Measurements from ENCODE around the gene NAA50. TPM values are rescaled to one million over a fixed set of nuclear protein-coding genes. Genes with fewer than 3 reads are reported as not detected.

NAA50 gene
- total RNA-seq, 1 donor from 2014 or later: 208 TPM

- no peaks in the 10 kb centered on the region for H3F3A ChIP-seq (ENCODE audit: low read depth)
- no peak overlapping the region for H3K27ac ChIP-seq
- no peaks in the 10 kb centered on the region for H3K36me3 ChIP-seq
- no peak overlapping the region for H3K4me2 ChIP-seq
- no peak overlapping the region for H3K4me3 Mint-ChIP-seq
- H3K4me3 ChIP-seq: no peak overlapping the region
- no peaks in the 10 kb centered on the region for H3K27me3 ChIP-seq
- H3K4me1 Mint-ChIP-seq: peaks cover 5% of the 10 kb centered on the region
- H3K9ac ChIP-seq: no peak overlapping the region
- no peaks in the 10 kb centered on the region for H3K36me3 Mint-ChIP-seq
- DNase-seq (ENCODE audit: low spot score): no peak
- H2AFZ ChIP-seq (replicated peaks): no peak overlapping the region
- peaks cover 7% of the 10 kb centered on the region for H3K79me2 ChIP-seq (ENCODE audit: low read depth)
- no peaks in the 10 kb centered on the region for H3K27me3 Mint-ChIP-seq (ENCODE audit: insufficient read depth, low read depth)
- H3K4me1 ChIP-seq: no peaks in the 10 kb centered on the region
- H3K27ac Mint-ChIP-seq: peak overlapping the region; percentile 39
- H3K9me3 Mint-ChIP-seq: no peaks in the 10 kb centered on the region
- no peak for TF ChIP-seq EZH2phosphoT487 (IDR thresholded peaks at IDR 0.05)
- no peak for TF ChIP-seq EZH2 (IDR thresholded peaks at IDR 0.05)
- TF ChIP-seq CTCF (IDR thresholded peaks at IDR 0.05): no peak
- H3K9me3 ChIP-seq (ENCODE audit: low read depth): no peaks in the 10 kb centered on the region
- no peaks in the 10 kb centered on the region for H4K20me1 ChIP-seq (ENCODE audit: low read depth)
Observed at GRCh38 chr3:113771993-113772392, 25.9 kb upstream of the NAA50 start.

DNA sequence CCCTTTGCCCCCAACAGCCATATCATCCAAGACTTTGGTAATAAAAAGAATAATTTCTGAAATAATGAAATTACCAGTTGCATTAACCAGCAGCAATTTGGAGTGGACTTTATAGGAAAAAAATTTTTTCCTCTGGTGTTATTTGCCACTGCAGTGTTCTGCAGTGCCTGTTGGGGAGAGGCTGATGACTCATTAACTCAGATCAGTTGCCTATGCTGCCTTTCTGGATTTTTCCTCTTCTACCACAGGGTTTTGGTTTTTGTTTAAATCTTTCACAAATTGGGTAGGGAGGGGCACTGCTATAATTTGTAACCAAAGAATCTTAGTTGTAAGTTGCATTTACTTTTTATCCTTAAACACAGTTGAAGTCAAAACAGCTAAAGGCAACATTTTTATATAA lies 23.5 kb upstream of the NAA50 start:
- no peaks in the 10 kb centered on the region for H3F3A ChIP-seq (ENCODE audit: low read depth)
- no peak overlapping the region for H3K27ac Mint-ChIP-seq
- no peak overlapping the region for H2AFZ ChIP-seq (replicated peaks)
- H3K27me3 Mint-ChIP-seq (ENCODE audit: insufficient read depth, low read depth): no peaks in the 10 kb centered on the region
- no peaks in the 10 kb centered on the region for H3K4me1 ChIP-seq
- TF ChIP-seq CTCF (IDR thresholded peaks at IDR 0.05): no peak
- no peak for TF ChIP-seq EZH2 (IDR thresholded peaks at IDR 0.05)
- TF ChIP-seq EZH2phosphoT487 (IDR thresholded peaks at IDR 0.05): no peak
- H3K79me2 ChIP-seq (ENCODE audit: low read depth): peaks cover 4% of the 10 kb centered on the region
- no peaks in the 10 kb centered on the region for H3K36me3 Mint-ChIP-seq
- peaks cover 5% of the 10 kb centered on the region for H3K4me1 Mint-ChIP-seq
- no peaks in the 10 kb centered on the region for H3K36me3 ChIP-seq
- no peak overlapping the region for H3K27ac ChIP-seq
- H3K9ac ChIP-seq: no peak overlapping the region
- no peak overlapping the region for H3K4me2 ChIP-seq
- no peaks in the 10 kb centered on the region for H3K9me3 ChIP-seq (ENCODE audit: low read depth)
- H4K20me1 ChIP-seq (ENCODE audit: low read depth): peaks cover 5% of the 10 kb centered on the region
- H3K9me3 Mint-ChIP-seq: no peaks in the 10 kb centered on the region
- H3K27me3 ChIP-seq: no peaks in the 10 kb centered on the region
- H3K4me3 Mint-ChIP-seq: no peak overlapping the region
- DNase-seq (ENCODE audit: low spot score): no peak
- H3K4me3 ChIP-seq: no peak overlapping the region

DNA sequence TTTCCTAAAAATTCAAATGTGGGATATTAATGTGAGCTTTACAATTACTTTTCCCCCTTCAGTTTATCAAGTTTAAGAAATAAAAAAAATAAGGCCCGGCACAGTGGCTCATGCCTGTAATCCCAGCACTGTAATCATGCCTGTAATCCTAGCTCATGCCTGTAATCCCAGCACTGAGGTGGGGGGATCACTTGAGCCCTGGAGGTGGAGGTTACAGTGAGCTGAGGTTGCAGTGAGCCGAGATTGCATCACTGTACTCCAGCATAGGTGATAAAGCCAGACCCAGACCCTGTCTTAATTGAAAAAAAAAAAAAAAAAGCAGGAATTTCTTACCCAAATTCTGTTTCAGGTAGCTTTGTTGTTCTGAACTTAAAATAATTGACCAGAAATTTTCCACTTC lies 18.6 kb upstream of the NAA50 start:
- H3K27ac Mint-ChIP-seq: no peak overlapping the region
- no peaks in the 10 kb centered on the region for H3K9me3 ChIP-seq (ENCODE audit: low read depth)

More for the DNA sequence above, 18.6 kb upstream of the NAA50 start:
- Mint-ChIP-seq H3K9me3 (no peaks in the 10 kb centered on the region), H3K27me3 (ENCODE audit: insufficient read depth, low read depth) (peaks cover 2% of the 10 kb centered on the region), H3K36me3 (no peaks in the 10 kb centered on the region), H3K4me3 (no peak overlapping the region), H3K4me1 (no peaks in the 10 kb centered on the region)
- no peak overlapping the region for H3K9ac ChIP-seq
- no peaks in the 10 kb centered on the region for H3K36me3 ChIP-seq
- H3K4me3 ChIP-seq: no peak overlapping the region
- H3K79me2 ChIP-seq (ENCODE audit: low read depth): peaks cover 19% of the 10 kb centered on the region
- DNase-seq (ENCODE audit: low spot score): no peak
- H4K20me1 ChIP-seq (ENCODE audit: low read depth): peaks cover 5% of the 10 kb centered on the region
- no peaks in the 10 kb centered on the region for H3K27me3 ChIP-seq
- TF ChIP-seq EZH2phosphoT487 (IDR thresholded peaks at IDR 0.05) (no peak), CTCF (IDR thresholded peaks at IDR 0.05) (no peak), EZH2 (IDR thresholded peaks at IDR 0.05) (no peak)
- H3K27ac ChIP-seq: no peak overlapping the region
- H2AFZ ChIP-seq (replicated peaks): no peak overlapping the region
- H3K4me2 ChIP-seq: no peak overlapping the region
- no peaks in the 10 kb centered on the region for H3K4me1 ChIP-seq
- H3F3A ChIP-seq (ENCODE audit: low read depth): no peaks in the 10 kb centered on the region
